Activated CD4-positive, alpha-beta T cell treated with anti-CD3 and anti-CD28 coated beads, Interleukin-2, amount 10 ng/mL, durations not matched to agents 7 days and 5 days (primary cell): Measurements from ENCODE around the gene SLC19A1. TPM values are rescaled to one million over a fixed set of nuclear protein-coding genes. Genes with fewer than 3 reads are reported as not detected.

Source experiments
- CTCF ChIA-PET: fragments of 350-600 bp; sonication (Branson Sonifier 250); formaldehyde crosslinking; loops from one replicate; lab custom pipeline; 2021; ENCODE audit warnings: antibody characterized with exemption; lab: Charles Lee
- POLR2A ChIA-PET: fragments of 350-600 bp; sonication (Branson Sonifier 250); formaldehyde crosslinking; loops from one replicate; lab custom pipeline; 2021; ENCODE audit warnings: antibody characterized with exemption; lab: Charles Lee
- DNase-seq: peaks from one replicate; pipeline ENCODE4 v3.0.0-alpha.2; 2020
- H3K27ac Mint-ChIP-seq: one replicate; pipeline ENCODE4 v1.8.0; 2021; ENCODE audit warnings: mild to moderate bottlenecking, moderate library complexity, mixed read lengths
- H3K27me3 Mint-ChIP-seq: one replicate; pipeline ENCODE4 v1.8.0; 2021; ENCODE audit warnings: mixed read lengths
- H3K36me3 Mint-ChIP-seq: one replicate; pipeline ENCODE4 v1.8.0; 2021; ENCODE audit warnings: low read depth, mixed read lengths
- H3K4me1 Mint-ChIP-seq: one replicate; pipeline ENCODE4 v1.8.0; 2021; ENCODE audit warnings: mixed read lengths
- H3K4me3 Mint-ChIP-seq: one replicate; pipeline ENCODE4 v1.8.0; 2021; ENCODE audit warnings: mild to moderate bottlenecking, moderate library complexity, mixed read lengths
- H3K9me3 Mint-ChIP-seq: one replicate; pipeline ENCODE4 v1.8.0; 2021; ENCODE audit warnings: mixed read lengths
- total RNA-seq, 2 experiments: library from RNA; stranded (reverse); gene quantifications; one replicate each; pipeline ENCODE4 v1.2.3, GENCODE V29; 2021

SLC19A1 gene
- total RNA-seq, 2 experiments from 2014 or later: 43.8 to 46.8 TPM

DNA sequence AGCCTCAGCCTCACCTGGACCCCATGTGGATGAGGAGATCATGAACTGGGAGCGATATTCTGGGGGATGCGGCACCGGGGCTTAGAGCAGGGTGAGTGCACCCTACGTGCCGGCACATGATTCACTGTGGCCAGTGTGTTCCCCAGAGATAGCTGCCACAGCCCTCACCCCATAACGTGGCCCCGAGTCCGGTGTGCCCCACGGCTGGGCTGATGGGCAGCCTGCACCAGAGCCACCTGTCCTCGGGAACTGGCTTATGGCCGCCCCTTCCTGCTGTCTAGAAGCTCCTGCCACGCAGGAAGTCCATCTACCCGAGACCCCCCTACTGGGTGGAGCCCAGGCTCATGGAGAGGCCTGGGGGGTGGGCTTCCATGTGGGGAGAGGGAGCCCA, 39.1 kb upstream of the SLC19A1 start:
- CTCF ChIA-PET: interaction anchor here (2.1 kb wide), 1 partner anchor 25 kb away, joined by 6 read pairs; no protein-coding TSS in a partner anchor
- peaks cover under 1% of the 10 kb centered on the region for H3K4me1 Mint-ChIP-seq
- H3K9me3 Mint-ChIP-seq: peaks cover 16% of the 10 kb centered on the region
- peaks cover 6% of the 10 kb centered on the region for H3K27me3 Mint-ChIP-seq
- no peak overlapping the region for H3K4me3 Mint-ChIP-seq
- H3K36me3 Mint-ChIP-seq: peaks cover under 1% of the 10 kb centered on the region
- POLR2A ChIA-PET: no interaction called here
- DNase-seq: no peak
- no peak overlapping the region for H3K27ac Mint-ChIP-seq

DNA sequence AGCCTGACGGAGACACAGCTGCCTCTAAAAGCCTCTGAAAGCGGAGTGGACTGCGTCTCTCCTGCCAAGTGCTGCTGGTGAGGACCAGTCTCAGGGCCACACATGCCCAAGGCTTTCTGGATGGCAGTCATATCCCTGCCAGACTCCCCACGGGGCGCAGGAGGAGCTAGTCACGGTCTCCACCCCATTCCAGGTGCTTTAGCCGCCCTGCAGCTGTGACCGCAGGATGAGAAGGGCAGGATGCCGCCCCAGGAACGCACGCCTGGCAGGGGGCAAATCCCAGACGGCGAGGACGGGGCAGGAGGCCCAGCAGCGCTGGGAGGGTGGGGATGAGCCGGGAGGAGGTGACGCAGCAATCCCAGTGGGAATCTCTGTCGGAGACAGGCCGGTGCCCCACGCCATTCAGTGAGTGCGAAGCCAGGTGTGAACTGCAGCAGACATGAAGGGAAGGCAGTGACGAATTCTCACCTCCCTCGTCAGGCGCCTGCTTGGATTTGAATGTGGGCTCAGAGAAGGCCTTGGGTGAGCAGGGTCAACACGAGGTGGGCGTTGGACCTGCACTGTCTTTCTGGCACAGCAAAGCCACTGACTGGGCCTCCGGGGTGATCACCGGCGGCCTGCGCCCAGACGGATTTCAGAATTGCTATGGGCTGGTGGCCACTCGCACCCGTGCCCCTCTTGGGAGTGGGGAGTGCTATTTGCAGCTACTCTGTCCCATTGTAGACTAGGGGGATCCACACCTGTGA, 38.5 kb upstream of the SLC19A1 start:
- Mint-ChIP-seq H3K4me3 (no peak overlapping the region), H3K27ac (no peak overlapping the region), H3K36me3 (no peaks in the 10 kb centered on the region), H3K9me3 (peaks cover 10% of the 10 kb centered on the region), H3K27me3 (peaks cover 6% of the 10 kb centered on the region), H3K4me1 (no peaks in the 10 kb centered on the region)
- ChIA-PET POLR2A (no interaction called here), CTCF (interaction anchor here (2.1 kb wide), 1 partner anchor 25 kb away, joined by 6 read pairs; no protein-coding TSS in a partner anchor)
- DNase-seq: no peak

DNA sequence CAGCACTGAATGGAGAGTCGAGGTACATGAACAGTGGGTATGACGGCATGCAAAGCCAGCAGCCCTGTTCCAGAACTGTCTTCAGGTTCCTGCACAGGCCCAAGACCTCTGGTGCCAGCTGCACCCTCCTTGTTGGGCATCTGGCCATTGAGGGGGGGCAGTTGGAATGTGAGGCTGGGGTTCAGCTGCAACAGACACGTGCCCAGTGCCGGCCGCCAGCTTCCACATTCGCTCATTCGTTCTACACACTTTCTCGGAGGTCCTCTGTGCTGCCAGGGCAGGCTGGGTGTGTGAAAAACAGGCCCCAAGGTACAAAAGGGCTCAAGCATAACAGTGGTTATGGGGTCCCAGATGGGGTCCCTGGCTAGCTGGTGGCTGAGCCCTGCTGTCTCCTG, 37.9 kb upstream of the SLC19A1 start:
- no peak overlapping the region for H3K27ac Mint-ChIP-seq
- no peak overlapping the region for H3K4me3 Mint-ChIP-seq
- POLR2A ChIA-PET: no interaction called here
- CTCF ChIA-PET: interaction anchor here (2.1 kb wide), 1 partner anchor 24 kb away, joined by 6 read pairs; no protein-coding TSS in a partner anchor
- DNase-seq: no peak
- H3K4me1 Mint-ChIP-seq: no peaks in the 10 kb centered on the region
- no peaks in the 10 kb centered on the region for H3K36me3 Mint-ChIP-seq
- peaks cover 10% of the 10 kb centered on the region for H3K9me3 Mint-ChIP-seq
- peaks cover 6% of the 10 kb centered on the region for H3K27me3 Mint-ChIP-seq

DNA sequence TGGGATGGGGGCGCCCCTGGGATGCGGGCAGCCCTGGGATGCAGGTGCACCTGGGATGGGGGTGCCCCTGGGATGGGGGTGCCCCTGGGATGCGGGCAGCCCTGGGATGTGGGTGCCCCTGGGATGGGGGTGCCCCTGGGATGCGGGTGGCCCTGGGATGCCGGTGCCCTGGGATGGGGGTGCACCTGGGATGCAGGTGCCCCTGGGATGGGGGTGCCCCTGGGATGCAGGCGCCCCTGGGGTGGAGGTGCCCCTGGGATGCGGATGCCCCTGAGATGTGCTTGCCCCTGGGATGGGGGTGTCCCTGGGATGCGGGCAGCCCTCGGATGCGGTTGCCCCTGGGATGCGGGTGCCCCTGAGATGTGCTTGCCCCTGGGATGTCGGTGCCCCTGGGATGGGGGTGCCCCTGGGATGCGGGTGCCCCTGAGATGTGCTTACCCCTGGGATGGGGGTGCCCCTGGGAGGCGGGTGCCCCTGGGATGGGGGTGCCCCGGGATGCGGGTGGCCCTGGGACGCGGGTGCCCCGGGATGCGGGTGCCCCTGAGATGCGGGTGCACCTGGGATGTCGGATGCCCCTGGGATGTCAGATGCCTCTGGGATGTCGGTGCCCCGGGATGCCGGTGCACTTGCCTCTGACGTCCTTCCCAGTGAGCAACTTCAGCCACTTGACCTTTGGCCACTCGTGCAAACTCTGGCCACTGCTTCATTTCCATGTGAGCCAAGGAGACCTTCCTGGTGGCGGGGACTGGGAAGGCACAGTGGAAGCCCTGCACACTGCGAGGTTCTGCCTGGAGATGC, 37.3 kb upstream of the SLC19A1 start:
- no peak overlapping the region for H3K27ac Mint-ChIP-seq
- H3K4me3 Mint-ChIP-seq: no peak overlapping the region
- CTCF ChIA-PET: no interaction called here
- H3K9me3 Mint-ChIP-seq: peaks cover 6% of the 10 kb centered on the region
- POLR2A ChIA-PET: no interaction called here
- H3K27me3 Mint-ChIP-seq: peaks cover 6% of the 10 kb centered on the region
- no peaks in the 10 kb centered on the region for H3K4me1 Mint-ChIP-seq
- no peak for DNase-seq
- no peaks in the 10 kb centered on the region for H3K36me3 Mint-ChIP-seq

DNA sequence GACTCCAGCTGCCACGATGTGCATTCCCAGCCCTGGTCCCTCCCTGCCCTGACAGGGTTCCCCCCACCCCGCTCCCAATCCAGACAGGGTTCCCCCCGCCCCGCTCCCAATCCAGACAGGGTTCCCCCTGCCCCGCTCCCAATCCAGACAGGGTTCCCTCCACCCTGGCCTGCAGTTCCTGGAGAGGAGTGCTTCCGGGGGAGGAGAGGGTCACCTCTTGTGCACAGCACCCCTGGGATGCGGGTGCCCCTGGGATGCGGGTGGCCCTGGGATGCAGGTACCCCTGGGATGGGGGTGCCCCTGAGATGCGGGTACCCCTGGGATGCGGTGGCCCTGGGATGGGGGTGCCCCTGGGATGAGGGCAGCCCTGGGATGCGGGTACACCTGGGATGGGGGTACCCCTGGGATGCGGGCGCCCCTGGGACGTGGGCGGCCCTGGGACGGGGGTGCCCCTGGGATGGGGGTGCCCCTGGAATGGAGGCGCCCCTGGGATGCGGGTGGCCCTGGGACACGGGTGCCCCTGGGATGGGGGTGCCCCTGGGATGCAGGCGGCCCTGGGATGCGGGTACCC, 36.7 kb upstream of the SLC19A1 start:
- CTCF ChIA-PET: interaction anchor here (1.6 kb wide), 1 partner anchor 11 kb away, joined by 3 read pairs; no protein-coding TSS in a partner anchor
- Mint-ChIP-seq H3K36me3 (no peaks in the 10 kb centered on the region), H3K27me3 (peaks cover 6% of the 10 kb centered on the region), H3K4me3 (no peak overlapping the region), H3K9me3 (peaks cover 6% of the 10 kb centered on the region), H3K27ac (no peak overlapping the region), H3K4me1 (no peaks in the 10 kb centered on the region)
- no peak for DNase-seq
- POLR2A ChIA-PET: no interaction called here

DNA sequence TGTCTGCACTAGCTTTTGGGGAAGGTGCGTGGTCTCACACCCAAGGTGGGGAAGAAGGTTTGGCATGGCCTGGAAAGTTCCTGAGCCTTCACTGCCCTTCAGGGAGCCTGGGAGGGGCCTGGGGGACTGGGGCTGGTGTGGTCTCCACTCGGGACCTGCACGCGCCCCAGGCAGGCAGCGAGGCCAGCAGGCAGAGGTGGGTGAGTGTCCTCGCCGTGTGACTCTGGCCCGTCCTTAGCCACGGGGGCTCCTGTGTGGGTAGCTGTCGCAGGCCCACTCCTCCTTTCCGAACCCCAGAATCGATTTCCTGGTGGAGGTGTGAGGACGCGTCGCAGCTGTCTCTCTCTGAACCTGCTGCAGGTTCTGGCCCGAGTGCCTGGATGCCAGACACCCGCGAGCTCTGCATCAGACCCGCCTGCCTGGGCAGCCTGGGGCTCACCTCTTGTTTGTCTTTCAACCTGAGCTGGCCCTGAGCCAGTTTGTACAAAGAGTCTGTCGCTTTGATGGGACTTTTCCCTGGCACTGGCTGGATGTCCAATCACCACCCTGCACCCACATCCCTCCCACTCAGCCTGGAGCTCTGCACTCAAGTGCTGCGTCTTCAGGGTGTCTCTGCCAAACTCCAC, 36.0 kb upstream of the SLC19A1 start:
- CTCF ChIA-PET: interaction anchor here (1.0 to 1.6 kb wide), 2 partner anchors 11 to 46 kb away, joined by 3 read pairs; no protein-coding TSS in a partner anchor
- DNase-seq: no peak
- no peak overlapping the region for H3K27ac Mint-ChIP-seq

DNA sequence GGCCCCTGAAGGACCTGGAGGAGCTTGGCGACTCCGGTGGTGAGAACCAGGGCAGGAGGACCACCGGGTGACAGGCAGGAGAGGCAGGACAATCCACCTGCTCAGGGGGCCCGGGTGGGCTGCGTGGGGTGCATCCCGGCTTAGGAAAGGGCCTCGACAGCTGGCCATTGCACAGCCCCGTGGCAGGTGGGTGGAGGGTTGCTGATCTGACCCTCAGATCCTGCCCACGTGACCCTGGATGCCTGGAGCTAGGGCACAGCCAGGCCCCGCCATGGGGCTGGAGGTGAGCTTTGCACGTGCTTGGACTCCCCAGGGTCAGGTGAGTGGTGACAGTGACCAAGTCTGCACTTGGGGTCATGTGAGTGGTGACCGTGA, 35.5 kb upstream of the SLC19A1 start:
- ChIA-PET POLR2A (no interaction called here), CTCF (interaction anchor here (1.0 to 1.6 kb wide), 2 partner anchors 10 to 46 kb away, joined by 3 read pairs; no protein-coding TSS in a partner anchor)
- no peaks in the 10 kb centered on the region for H3K36me3 Mint-ChIP-seq
- no peaks in the 10 kb centered on the region for H3K4me1 Mint-ChIP-seq
- no peak overlapping the region for H3K27ac Mint-ChIP-seq
- peaks cover under 1% of the 10 kb centered on the region for H3K27me3 Mint-ChIP-seq
- peaks cover under 1% of the 10 kb centered on the region for H3K9me3 Mint-ChIP-seq
- DNase-seq: no peak
- no peak overlapping the region for H3K4me3 Mint-ChIP-seq

More for the DNA sequence above, 36.0 kb upstream of the SLC19A1 start:
- no peaks in the 10 kb centered on the region for H3K36me3 Mint-ChIP-seq
- no peaks in the 10 kb centered on the region for H3K4me1 Mint-ChIP-seq
- peaks cover 6% of the 10 kb centered on the region for H3K27me3 Mint-ChIP-seq
- H3K9me3 Mint-ChIP-seq: peaks cover 6% of the 10 kb centered on the region
- POLR2A ChIA-PET: no interaction called here
- no peak overlapping the region for H3K4me3 Mint-ChIP-seq

DNA sequence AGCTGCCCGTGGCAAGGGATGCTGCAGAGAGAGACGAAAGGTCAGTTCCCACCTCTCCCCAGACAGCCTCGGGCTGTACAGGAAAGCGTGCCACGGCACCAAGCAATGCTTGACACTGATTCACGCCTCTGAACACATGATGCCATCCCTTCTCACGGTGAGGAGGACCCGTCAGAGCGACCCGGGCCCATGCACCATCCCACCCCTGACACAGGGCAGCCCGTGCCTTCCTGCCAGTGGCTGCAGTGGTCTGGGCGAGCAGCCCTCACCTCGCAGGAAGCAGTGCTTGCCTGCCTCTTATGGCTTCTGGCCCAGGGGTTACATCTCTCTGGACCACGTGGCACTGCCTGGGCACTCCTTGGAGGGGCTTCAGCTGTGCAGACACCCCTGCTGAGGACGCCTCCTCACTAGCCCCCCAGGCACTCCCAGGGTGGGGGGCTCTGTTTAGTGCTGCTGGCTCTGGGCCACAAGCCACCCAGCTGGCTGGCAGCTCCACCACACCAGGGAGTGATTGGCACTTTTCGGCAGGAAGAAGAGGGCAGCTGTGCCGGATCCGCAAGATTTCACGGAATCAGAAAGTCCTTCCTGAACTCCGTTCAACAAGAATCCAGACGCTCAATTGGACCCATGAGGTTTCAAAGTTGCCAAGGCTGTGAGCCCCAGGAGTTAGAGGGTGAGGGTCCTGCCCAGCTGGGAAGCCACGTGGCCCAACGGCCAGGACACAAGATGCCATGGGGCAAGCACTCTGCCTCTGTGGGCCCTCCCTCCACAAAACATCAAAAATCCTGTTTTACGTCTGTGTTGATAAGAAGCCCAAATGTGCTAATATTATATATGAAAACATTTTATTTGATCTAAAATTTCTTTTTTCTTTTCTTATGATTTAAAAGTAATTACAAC, 34.8 kb upstream of the SLC19A1 start:
- H3K27me3 Mint-ChIP-seq: no peaks in the 10 kb centered on the region
- H3K9me3 Mint-ChIP-seq: no peaks in the 10 kb centered on the region
- H3K36me3 Mint-ChIP-seq: no peaks in the 10 kb centered on the region
- H3K27ac Mint-ChIP-seq: no peak overlapping the region
- POLR2A ChIA-PET: no interaction called here
- no peaks in the 10 kb centered on the region for H3K4me1 Mint-ChIP-seq
- no peak overlapping the region for H3K4me3 Mint-ChIP-seq
- no peak for DNase-seq
- CTCF ChIA-PET: interaction anchor here (1.6 kb wide), 1 partner anchor 10 kb away, joined by 3 read pairs; no protein-coding TSS in a partner anchor

DNA sequence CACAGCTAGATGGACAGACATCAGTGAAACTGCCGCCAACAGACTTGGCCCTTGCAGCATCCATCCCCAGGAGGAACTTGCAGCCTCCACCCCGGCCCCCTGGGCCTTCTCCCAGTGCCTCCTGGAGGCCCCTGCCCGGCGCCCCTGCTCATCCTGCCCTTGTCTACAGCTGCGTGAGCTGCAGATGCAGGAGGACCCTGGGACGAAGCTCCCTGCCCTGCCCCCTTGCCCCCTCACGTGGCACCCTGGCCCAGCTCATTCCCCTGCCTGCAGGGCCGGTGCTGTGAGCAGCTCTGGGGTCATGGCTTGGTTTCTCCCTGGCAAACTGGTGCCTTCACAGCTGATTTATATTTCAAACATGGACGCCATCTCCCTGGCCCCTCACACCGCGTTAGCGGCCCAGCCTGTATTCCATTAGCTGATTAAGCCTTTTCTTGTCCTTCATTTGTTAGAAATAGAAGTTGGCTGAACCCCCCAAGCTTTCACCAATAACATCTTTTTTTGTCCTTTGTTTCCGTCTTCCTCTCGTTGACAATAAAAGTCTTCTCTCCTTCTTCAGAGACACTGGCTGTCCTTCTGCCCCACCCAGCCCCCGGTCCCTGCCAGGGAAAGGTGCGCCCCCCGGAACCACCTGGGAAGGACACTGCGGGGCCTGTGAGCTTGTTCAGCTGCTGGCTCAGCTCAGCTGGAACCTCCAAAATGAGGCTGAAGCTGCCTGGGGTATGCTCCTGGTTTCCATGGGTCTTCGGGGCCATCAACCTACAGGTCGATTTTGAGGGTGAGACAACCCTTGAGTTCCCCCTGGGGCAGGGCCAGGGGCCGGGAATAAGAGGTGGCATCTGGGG, 34.0 kb upstream of the SLC19A1 start:
- H3K4me1 Mint-ChIP-seq: no peaks in the 10 kb centered on the region
- H3K27me3 Mint-ChIP-seq: no peaks in the 10 kb centered on the region
- no peak overlapping the region for H3K4me3 Mint-ChIP-seq
- ChIA-PET POLR2A (no interaction called here), CTCF (no interaction called here)
- no peak for DNase-seq
- H3K27ac Mint-ChIP-seq: no peak overlapping the region
- H3K9me3 Mint-ChIP-seq: no peaks in the 10 kb centered on the region
- H3K36me3 Mint-ChIP-seq: no peaks in the 10 kb centered on the region

DNA sequence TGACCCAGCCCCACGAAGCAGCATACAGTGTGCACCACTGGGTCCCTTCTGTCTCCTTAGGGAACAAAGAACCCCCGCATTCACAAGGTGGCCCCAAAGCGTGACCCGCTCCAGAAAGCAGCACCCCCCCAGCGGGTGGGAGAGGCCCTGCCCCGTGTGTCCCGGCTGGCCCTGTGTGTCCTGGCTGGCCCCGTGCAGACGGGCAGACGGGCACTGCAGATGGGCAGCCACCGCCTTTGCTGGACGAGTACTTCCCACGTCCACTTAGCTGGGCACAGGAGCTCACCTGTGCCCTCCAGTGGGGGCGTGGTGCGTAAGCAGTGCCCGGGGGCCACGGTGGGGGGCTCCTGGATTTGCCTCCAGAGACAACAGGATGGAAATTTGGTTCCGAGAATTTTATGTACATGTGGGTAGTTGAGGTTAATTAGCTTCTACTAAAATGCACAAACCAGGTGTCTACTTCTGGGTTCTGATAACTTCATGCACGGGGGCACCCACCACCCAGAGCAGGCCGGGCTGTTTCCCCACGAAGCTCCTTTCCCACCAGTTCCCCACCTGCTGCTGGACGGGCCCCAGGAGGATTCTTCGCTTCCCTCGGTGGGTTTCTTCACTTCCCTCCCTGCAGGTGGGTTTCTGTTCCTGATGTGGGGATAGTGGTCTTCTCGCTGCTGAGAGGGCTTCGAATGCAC, 33.2 kb upstream of the SLC19A1 start:
- no peak overlapping the region for H3K4me3 Mint-ChIP-seq
- no peak for DNase-seq
- CTCF ChIA-PET: no interaction called here
- H3K9me3 Mint-ChIP-seq: no peaks in the 10 kb centered on the region
- H3K4me1 Mint-ChIP-seq: no peaks in the 10 kb centered on the region
- H3K27me3 Mint-ChIP-seq: no peaks in the 10 kb centered on the region
- POLR2A ChIA-PET: no interaction called here
- no peak overlapping the region for H3K27ac Mint-ChIP-seq
- no peaks in the 10 kb centered on the region for H3K36me3 Mint-ChIP-seq

DNA sequence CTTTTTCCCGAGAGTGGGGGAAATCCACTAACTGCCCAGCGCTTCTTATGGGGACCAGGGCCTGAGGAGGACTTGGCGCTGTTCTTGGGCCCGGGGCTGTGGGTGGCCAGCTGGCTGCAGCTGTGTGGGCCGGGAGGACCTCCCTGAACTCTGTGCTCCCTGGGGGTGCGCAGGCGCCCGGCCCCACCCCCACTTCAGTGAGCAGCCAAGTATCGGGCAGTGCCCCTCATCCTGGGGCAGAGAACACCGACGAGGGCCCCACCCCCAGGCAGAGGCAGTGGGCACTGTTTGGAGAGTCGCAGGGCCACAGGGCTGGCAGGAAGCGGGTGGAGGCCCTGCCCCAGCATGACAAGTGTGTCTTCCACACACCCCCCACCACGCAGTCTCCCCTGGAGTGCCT, 32.5 kb upstream of the SLC19A1 start:
- Mint-ChIP-seq H3K4me3 (no peak overlapping the region), H3K27me3 (no peaks in the 10 kb centered on the region), H3K9me3 (no peaks in the 10 kb centered on the region), H3K27ac (no peak overlapping the region), H3K36me3 (no peaks in the 10 kb centered on the region), H3K4me1 (no peaks in the 10 kb centered on the region)
- ChIA-PET POLR2A (no interaction called here), CTCF (no interaction called here)
- no peak for DNase-seq
